ENCODE results near the gene ELMO2.

The ELMO2 gene

GRCh38 chr20:46334303-46334904, 72.0 kb downstream of the ELMO2 start:
- no peak for TF ChIP-seq CTCF (IDR thresholded peaks at IDR 0.05; ENCODE audit: control insufficient read depth, extremely low read depth, insufficient read depth)
- DNase-seq (ENCODE audit: low read depth) = no peak
- H3K4me3 ChIP-seq (ENCODE audit: low read depth, low read length) = no peak overlapping the region

DNA sequence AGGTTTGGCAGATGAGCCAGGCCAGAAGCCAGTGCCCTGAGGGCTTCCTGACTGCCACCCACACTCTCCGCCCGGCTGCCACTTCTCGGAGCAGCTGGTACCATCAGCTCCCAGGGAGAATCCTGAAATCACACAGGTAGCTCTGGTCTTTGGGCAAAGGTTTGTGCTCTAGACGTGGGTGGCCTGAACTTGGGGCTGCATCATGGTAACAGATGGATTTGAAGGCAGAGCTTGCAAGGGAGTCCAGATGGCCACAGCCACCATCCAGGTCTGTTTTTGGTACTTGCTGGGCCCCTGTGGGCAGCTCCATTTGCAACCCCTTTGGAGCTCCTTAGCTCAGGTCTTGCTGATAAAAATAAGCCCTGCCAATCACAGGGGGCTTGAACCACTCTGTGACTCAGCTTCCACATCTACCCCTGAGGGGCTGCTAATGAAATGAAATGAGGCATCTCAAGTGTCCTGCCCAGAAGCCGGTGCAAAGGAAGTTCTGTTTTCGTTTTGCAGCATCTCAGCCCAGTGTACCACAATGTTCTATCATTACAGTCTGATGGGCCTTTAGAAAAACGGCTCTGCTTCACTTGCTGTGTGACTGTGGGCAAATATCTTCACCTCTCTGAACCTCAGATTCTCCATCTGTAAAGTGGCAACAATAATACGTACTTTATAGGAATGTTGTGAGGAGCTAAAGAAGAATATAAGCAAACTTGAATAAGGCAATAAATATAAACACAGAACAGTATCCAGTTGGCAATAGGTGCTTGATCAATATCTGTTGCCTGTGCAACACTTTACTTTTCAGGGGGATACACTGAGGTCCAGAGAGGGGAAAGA, 73.0 kb downstream of the ELMO2 start:
- no peak for TF ChIP-seq CTCF (IDR thresholded peaks at IDR 0.05; ENCODE audit: control insufficient read depth, extremely low read depth, insufficient read depth)
- DNase-seq (ENCODE audit: low read depth) = no peak
- H3K4me3 ChIP-seq (ENCODE audit: low read depth, low read length) = no peak overlapping the region

DNA sequence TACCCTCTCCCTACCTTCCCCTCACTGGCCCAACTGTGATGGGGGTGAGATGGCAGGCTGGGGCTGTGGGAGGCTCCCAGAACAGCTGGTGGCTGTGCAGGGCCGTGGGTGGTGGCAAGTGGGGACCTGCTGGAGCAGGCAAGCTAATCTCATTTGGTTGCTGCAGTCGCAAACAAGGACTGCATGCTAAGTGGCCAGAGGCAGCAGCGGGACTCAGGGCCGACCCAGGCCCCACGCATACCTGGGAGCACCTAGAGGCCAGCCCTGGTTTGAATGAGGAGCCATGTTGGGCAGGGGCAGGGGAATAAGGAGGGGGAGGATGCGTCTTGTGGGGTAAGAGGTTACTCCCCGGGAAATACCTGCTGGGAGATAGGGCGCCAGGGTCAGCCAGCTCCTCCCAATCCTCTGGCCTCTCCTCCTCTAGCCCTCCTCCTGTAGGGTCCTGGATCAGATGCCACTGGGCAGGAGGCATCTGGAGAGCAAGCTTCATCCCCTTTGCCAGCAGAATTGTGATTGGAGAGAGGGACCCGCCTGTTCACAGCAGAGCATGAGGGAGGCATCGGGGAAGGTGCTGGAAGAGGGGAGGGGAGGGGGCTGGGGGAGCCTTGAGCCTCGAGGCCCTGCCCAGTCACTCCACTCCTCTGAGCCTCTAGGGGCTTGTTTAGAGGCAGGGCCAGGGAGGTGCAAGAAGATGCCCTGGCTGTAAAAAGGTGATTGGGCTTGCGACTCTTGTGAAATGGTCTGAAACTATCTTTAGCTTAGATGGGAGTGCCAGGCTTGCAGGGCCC, 73.8 kb downstream of the ELMO2 start:
- no peak for DNase-seq (ENCODE audit: low read depth)
- no peak overlapping the region for H3K4me3 ChIP-seq (ENCODE audit: low read depth, low read length)
- TF ChIP-seq CTCF (IDR thresholded peaks at IDR 0.05; ENCODE audit: control insufficient read depth, extremely low read depth, insufficient read depth) = no peak

- TF ChIP-seq CTCF (IDR thresholded peaks at IDR 0.05; ENCODE audit: control insufficient read depth, extremely low read depth, insufficient read depth) = no peak
- no peak for DNase-seq (ENCODE audit: low read depth)
Measured at GRCh38 chr20:46331611-46332361, 74.6 kb downstream of the ELMO2 start.

DNA sequence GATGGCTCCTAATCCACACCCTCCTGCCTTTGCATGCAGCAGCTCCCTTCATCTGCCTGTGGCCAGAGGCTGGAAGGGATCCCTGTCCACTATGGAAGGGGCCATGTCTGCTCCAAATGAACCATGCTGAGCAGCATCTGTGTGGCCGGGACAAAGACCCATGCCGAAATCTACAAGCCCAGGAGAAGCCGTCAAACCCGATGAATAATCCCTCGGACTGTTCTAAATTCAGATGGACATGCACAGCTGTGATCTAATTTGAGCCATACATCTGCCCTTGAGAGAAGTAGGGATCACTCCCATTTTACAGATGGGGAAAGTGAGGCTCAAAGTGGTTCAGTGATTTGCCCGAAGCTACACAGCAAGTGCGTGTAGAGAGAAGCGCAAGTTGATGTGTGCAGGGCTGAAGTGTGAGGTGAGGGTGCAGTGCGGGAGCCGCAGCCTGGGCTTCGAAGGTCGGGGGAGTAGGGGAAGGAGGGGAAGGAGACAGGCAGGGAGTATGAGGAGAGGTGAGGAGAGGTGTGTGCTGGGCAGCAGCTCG, 75.5 kb downstream of the ELMO2 start:
- no peak for DNase-seq (ENCODE audit: low read depth)
- TF ChIP-seq CTCF (IDR thresholded peaks at IDR 0.05; ENCODE audit: control insufficient read depth, extremely low read depth, insufficient read depth) = no peak
- no peak overlapping the region for H3K4me3 ChIP-seq (ENCODE audit: low read depth, low read length)

More at GRCh38 chr20:46331611-46332361, 74.6 kb downstream of the ELMO2 start:
- no peak overlapping the region for H3K4me3 ChIP-seq (ENCODE audit: low read depth, low read length)

DNA sequence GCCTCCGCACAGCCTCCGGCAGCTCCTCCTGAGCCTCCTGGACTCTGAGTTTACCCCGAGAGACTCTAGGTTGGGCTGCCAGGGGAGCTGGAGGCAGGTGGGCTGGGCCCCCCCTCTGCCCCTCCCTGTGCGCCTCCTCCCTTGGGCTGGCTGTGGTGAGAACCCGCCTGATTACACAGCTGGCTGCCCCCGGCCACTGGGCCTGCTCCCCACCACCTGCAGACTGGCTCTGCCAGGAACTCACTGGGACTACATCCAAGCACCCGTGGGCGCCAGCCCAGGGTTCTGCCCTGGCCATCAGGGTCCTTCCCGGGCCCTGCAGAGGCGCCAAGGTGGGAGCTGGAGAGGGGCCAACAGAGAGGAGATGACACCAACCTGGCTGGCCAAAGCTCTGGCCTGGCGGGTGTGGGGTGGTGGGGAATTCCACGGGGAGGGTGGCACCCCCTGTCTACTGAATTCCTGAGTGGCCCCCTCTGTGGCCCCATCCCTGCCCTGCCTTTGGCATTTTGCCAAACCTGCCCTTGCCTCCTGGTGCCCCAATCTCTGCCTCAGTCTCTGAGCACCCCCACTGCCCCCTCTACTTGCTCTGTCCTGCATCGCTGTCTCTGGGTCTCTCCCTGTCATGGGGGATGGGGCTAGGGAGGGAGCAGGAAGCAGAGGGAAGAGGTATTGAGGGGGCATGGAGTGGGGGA, 76.2 kb downstream of the ELMO2 start:
- no peak overlapping the region for H3K4me3 ChIP-seq (ENCODE audit: low read depth, low read length)
- TF ChIP-seq CTCF (IDR thresholded peaks at IDR 0.05; ENCODE audit: control insufficient read depth, extremely low read depth, insufficient read depth) = no peak
- DNase-seq (ENCODE audit: low read depth) = no peak
